ENCODE data around the gene POTEB3.
"Not testable (repeated sequence)": the region's sequence is repeated elsewhere in the genome, so short reads cannot be mapped to it uniquely, and the experiment has no call there.

The POTEB3 gene

DNA sequence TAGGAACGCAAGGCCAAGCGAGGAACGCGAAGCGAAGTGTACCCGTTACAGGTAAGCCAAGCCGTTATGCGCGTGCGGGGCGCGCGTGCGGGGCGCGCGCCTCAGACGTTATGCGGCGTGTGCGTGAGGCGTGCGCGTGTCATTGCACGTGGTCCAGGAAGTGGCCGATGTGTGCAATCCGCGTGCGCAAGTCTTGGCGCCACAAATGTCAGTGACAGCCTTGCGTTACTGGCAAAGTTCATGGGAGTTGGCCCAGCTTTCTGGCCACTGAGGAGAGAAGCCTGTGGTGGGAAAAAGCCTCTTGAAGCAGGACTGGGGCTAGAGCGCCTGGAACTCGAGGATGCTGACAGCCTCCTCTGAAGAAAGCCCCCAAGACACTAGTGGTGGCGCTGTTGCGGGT lies at the start of gene POTEB3:
Gene POTEB3 (minus strand): TSS at position 101 of the 400 bp plus-strand sequence. CDS start 488 bp downstream, outside the sequence.
- not testable (repeated sequence) for DNase-seq

DNA sequence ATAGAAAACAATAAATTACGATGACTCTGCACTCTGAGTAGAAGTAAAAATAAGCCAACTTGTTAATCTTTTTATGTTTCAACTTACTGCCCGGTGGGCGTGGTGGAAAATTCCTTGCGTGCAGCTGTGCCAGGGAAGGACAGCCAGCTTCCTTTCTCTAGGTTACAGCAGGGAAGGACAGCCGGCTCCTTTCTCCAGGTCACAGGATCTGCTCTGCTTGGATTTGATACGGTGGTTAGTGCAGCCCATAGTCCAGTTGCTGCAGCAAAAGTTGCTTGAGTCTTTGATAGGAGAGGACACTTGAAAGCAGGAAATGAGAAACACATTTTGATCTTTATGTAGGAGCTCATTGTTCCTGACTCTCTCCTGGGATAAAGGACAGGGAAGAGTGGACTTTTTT lies 13.4 kb upstream of the POTEB3 start:
- not testable (repeated sequence) for DNase-seq

DNA sequence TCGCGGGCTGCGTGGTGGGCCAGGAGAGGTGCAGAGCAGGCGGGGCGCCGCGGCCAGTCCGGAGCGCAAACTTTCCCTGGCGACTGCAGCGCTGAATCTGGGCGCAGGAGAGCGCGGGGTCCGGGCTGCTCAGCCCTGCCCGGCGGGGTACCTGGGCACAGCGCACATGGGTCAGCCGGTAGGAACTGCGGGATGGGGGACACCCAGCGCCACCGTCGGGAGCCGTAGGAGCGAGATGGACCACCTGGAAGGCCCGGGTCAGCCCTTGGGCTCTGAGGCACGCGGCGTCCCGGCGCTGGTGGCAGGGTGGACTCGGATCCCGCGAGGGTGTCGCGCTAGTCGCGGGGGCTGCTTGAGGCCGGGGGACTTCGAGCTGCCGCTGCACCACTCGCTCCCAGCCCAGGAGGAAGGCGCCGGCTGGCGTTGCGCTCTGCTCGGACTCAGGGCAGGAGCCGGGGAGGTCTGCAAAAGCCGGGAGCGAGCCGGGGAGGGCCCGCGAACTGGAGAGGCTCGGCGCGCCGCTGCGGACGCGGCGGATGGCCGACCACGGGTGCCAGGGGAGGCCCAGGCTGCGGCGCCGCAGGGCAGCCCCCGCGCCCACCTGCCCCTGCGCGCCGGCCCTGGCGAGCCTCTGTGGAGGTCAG lies 11.7 kb upstream of the POTEB3 start:
- not testable (repeated sequence) for DNase-seq

DNA sequence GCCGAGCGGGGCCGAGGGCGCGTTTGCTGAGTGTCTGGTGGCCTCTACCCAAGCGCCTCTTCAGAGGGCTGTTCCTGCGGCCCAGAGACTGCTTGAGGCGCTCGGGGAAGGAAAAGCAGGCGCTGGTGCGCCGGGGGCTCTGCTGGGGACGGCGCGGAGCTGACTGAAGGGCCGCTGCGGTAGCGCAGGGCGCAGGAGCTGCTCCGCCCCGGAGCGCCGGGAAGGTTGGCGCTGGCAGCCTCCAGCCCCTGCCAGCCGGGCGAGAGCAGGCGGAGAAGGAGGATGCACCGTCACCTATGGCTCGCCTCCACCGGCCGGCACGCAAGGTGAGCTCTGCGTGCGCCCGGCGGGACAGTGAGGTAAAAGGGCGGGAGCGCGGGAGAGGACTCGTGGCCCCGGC lies 11.2 kb upstream of the POTEB3 start:
- DNase-seq: not testable (repeated sequence)

DNA sequence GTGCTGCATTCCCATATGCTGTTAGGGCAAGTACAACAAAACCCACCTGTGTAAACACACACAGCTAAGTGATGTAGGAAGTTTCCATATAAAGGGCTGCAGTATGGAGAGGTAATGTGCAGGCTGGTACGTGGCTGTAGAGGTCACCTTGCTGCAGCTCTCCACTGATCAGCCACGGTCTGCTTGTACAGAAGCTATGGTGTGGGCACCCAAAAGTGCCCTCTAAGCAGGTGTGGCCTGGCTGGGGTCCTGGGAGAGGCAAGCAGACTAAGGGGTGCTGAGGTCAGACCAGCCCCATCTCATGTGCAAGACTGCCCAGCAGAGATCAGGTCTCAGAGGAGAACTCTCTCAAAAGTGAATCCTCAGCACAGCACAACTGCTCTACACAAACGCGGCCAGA lies 32.9 kb downstream of the POTEB3 start:
- DNase-seq: not testable (repeated sequence)

DNA sequence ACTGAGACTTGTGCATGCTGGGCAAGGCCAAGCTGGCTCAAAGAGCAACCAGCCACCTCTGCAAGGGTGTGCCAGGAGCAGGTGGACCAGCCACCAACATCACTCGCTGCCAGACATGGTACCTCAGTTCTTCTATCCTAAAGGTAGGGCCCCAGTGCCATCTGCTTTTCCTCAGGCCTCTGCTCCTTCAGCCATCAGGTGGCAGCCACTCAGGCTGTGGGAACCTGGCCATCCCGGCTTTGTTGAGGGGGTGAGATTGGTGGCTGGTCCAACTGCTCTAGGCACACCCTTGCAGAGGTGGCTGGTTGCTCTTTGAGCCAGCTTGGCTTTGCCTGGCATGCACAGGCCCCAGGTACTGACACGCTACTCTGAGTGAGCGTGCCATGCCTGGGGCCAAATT lies 38.8 kb downstream of the POTEB3 start:
- not testable (repeated sequence) for DNase-seq

DNA sequence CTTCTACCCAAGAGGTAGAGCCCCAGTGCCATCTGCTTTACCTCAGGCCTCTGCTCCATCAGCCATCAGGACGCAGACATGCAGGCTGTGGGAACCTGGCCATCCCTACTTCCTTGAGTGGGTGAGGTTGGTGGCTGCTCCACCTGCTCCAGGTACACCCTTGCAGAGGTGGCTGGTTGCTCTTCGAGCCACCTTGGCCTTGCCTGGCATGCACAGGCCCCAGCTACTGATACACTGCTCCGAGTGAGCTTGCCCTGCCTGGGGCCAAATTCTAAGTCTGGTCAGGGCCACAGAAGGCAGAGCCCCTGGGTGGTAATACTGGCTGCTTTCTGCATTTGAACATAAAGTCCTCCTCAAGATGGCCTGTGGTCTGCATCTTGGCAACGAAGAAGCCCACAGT lies 41.2 kb downstream of the POTEB3 start:
- not testable (repeated sequence) for DNase-seq

DNA sequence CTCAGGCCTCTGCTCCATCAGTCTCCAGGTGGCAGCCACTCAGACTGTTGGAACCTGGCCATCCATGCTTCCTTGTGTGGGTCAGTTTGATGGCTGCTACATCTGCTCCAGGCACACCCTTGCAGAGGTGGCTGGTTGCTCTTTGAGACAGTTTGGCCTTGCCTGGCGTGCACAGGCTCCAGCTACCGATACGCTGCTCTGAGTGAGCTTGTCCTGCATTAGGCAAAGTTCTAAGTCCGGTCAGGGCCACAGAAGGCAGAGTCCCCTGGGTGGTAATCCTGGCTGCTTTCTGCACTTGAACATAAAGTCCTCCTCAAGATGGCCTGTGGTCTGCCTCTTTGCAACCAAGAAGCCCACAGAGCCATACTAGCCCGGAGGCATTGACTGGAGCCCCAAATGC lies 41.8 kb downstream of the POTEB3 start:
- not testable (repeated sequence) for DNase-seq

DNA sequence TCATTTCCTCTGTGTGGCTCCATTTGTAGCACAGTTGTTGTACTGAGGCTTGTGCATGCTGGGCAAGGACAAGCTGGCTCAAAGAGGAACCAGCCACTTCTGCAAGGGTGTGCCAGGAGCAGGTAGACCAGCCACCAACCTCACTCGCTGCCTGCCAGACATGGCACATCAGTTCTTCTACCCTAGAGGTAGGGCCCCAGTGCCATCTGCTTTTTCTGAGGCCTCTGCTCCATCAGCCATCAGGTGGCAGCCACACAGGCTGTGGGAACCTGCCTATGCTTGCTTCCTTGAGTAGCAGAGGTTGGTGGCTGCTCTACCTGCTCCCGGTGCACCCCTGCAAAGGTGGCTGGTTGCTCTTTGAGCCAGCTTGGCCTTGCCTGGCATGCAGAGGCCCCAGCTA lies 42.6 kb downstream of the POTEB3 start:
- not testable (repeated sequence) for DNase-seq

DNA sequence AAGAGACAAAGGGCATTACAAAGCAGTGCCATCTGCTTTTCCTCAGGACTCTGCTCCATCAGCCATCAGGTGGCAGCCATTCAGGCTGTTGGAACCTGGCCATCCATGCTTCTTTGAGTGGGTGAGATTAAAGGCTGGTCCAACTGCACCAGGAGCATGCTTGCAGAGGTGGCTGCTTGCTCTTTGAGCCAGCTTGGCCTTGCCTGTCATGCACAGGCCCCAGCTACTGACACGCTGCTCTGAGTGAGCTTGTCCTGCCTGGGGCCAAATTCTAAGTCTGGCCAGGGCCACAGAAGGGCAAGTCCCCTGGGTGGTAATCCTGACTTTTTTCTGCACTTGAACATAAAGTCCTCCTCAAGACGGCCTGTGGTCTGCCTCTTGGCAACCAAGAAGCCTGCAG lies 43.1 kb downstream of the POTEB3 start:
- DNase-seq: not testable (repeated sequence)

DNA sequence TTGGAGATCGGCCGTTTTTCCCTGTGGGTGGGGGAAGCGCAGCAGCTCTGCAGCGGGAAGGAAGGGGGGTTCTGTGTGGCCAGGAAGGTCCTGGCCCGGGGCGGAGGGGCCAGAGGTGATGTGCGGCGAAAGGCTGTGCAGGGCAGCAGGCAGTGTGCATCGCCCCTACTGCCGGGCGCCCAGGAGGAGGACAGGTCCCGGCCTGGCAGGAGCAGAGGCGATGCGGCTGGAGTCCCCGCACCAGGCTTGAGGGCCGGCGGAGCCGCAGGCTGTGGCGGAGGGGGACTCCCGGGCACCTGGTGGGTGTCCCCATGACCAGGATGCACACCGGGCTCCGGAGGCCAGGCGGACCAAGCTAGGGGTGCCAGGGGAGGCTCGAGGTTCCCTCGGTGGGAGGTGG lies 54.3 kb downstream of the POTEB3 start:
- not testable (repeated sequence) for DNase-seq

DNA sequence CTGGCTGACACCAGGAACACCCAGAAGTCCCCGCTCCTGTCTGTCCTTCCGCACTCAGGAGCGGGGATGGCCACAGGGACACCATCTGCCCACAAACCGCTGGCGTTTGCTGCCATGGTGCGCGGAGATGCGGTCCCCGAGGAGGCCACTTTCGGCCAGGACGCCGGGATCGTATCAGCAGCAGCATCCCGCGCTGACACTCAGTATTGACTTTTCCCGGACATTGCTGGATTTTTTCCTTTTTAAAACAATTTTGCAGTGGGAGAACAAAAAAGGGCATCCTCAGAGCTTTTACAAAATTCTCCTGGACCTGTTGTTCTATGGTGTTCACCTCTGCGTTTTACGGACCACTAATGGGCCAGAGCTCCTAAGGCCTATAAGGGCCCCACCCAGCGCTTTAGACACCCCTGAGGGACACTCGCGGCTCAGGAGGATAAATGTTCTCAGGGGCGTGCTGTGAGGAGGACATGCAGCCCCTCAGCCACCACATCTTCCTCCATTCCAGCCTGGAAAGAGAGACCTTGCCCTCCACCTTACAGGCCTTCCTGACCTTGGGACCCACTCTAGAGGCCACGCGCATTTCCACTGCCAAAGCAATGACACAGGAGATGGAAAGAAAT lies 56.3 kb downstream of the POTEB3 start:
- not testable (repeated sequence) for DNase-seq

DNA sequence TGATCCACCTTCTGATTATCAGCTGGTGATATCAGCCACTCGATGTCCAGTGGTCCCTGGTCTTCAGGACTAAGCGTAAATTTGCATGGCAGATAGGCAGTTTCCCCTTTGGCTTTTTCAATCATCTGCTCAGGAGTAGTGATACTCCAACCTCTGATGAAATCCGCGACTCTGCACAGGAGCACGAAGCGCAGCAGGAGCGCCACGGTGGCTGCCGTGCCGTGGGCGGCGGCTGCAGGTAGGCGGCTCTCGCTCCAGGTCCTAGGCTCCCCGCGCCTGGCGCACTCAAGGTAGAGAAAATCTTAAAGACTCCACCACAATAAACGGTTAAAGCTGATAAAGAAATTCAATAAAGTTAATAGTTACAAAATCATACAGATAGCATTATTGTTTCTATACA lies 66.6 kb downstream of the POTEB3 start:
- not testable (repeated sequence) for DNase-seq

DNA sequence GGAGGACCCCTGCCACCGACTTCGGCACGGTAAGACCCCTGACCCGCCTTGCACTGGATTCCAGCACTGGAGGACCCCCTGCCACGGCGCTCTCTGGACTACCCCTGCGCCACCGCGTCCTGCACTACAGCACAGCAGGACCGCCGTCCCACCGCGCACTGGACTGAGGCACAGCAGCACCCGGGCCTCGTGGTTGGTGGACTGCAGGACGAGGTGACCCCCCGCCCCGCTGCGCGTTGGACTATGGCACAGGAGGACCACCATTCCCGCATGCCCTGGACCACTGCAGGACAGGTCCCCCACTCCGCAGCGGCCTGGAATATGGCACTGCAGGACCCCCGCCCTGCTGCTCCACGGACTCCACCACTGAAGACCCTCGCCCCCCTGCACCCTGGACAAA lies 71.1 kb downstream of the POTEB3 start:
- DNase-seq: not testable (repeated sequence)

DNA sequence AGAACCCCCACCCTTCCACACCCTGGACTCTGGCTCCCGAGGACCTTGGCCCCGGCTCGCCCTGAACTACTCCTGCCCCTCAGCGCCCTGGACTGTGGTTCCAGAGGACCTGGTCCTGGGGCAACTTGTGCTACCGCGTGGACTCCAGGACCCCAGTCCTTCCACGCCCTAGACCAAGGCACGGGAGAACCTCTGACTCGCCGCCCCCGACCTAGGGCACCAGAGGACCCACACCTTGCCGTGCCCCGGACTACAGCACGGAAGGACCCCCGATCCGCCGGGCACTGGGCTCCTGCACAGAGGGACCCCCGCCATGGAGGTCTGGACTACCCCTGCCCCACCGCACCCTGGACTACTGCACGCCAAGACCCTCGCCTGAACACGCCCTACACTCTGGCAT lies 71.7 kb downstream of the POTEB3 start:
- not testable (repeated sequence) for DNase-seq

All from activated T-cell treated with anti-CD3 and anti-CD28 coated beads for 4 hours (primary cell).